Activated CD4-positive, alpha-beta T cell treated with anti-CD3 and anti-CD28 coated beads for 1 hour (primary cell): ENCODE results near the gene MYO5A.

ENCODE experiments used
- DNase-seq: peaks from one replicate; pipeline ENCODE4 v3.0.0-alpha.2; 2020

MYO5A gene

GRCh38 chr15:52283281-52283680 is 245.4 kb downstream of the MYO5A start:
- DNase-seq, result no peak

- DNase-seq, result no peak
Observed at GRCh38 chr15:52282418-52282817, 246.3 kb downstream of the MYO5A start.

- no peak for DNase-seq
Observed at GRCh38 chr15:52281085-52282035, 247.3 kb downstream of the MYO5A start.

GRCh38 chr15:52280326-52281084 is 248.2 kb downstream of the MYO5A start:
- DNase-seq, result no peak

GRCh38 chr15:52278636-52279367 is 249.9 kb downstream of the MYO5A start:
- no peak for DNase-seq

- DNase-seq, result no peak
Observed at GRCh38 chr15:52278135-52278534, 250.5 kb downstream of the MYO5A start.

- DNase-seq, result no peak
Observed at GRCh38 chr15:52277575-52277974, 251.1 kb downstream of the MYO5A start.

GRCh38 chr15:52276256-52276770 is 252.4 kb downstream of the MYO5A start:
- no peak for DNase-seq

- no peak for DNase-seq
Observed at GRCh38 chr15:52263563-52264282, 265.0 kb downstream of the MYO5A start.

GRCh38 chr15:52262364-52262763 is 266.3 kb downstream of the MYO5A start:
- no peak for DNase-seq

- no peak for DNase-seq
Observed at GRCh38 chr15:52261498-52262242, 267.0 kb downstream of the MYO5A start.

GRCh38 chr15:52261026-52261425 is 267.7 kb downstream of the MYO5A start:
- no peak for DNase-seq

GRCh38 chr15:52259503-52259902 is 269.2 kb downstream of the MYO5A start:
- no peak for DNase-seq

GRCh38 chr15:52258461-52258860 is 270.2 kb downstream of the MYO5A start:
- no peak for DNase-seq

- DNase-seq, result no peak
Observed at GRCh38 chr15:52257734-52258062, 271.0 kb downstream of the MYO5A start.
